HL-60 (cell line): ENCODE data around the gene ERC2.

ENCODE experiments used
- CTCF ChIP-seq: IDR thresholded peaks from one replicate; pipeline ENCODE4 v1.5.1; 2011; ENCODE audit warnings: low read length, control low read depth, inconsistent platforms; ENCODE audit not compliant: insufficient read depth
- GABPA ChIP-seq: IDR thresholded peaks from 2 replicates; pipeline ENCODE4 v1.6.1; 2012; ENCODE audit warnings: low read depth
- POLR2AphosphoS5 ChIP-seq: IDR thresholded peaks from 2 replicates; pipeline ENCODE4 v1.6.1; 2012; ENCODE audit warnings: low read depth
- REST ChIP-seq: IDR thresholded peaks from 2 replicates; pipeline ENCODE4 v1.6.1; 2012; ENCODE audit warnings: low read depth; ENCODE audit not compliant: insufficient replicate concordance

- no peak for TF ChIP-seq CTCF
- TF ChIP-seq POLR2AphosphoS5, result no peak
- TF ChIP-seq REST, result no peak
- no peak for TF ChIP-seq GABPA
These were observed 910.0 kb downstream of the ERC2 start for GRCh38 chr3:55558316-55558715.
